ENCODE measurements around the gene PPIL4. TPM values are rescaled to one million over a fixed set of nuclear protein-coding genes. Genes with fewer than 3 reads are reported as not detected.

PPIL4 gene
- total RNA-seq, 1 experiment from 2014 or later = 36.9 TPM

DNA sequence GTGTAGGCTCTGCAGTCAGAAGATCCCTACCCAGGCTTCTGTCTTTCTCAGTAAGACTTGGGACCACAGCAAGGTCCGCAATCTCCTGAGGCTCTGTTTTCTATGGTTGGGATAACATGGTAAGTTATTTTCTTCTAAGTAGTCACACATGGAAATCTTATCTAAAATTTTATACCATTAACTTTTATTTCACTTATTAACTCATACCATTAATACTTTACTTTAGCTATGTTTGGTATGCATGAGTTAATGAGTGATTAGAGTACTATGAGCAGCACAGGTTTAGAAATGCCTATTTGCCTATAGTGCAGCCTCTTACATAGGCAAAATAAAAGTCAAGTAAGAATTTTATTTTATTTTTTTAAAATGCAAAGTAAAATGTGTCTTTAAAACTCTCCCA, 47.6 kb upstream of the PPIL4 start:
- H3K27me3 Mint-ChIP-seq (ENCODE audit: low read depth) = no peaks in the 10 kb centered on the region; the same call in 1 of the 2 replicates
- no peak for TF ChIP-seq CTCF (conservative IDR thresholded peaks at IDR 0.05)
- Histone ChIP-seq H3K9ac (ENCODE audit: extremely low read depth, insufficient read length, low read length) (no peak overlapping the region), H3K4me1 (ENCODE audit: insufficient read depth, low read length) (no peaks in the 10 kb centered on the region), H4K91ac (ENCODE audit: insufficient read length, low read depth, low read length) (no peak overlapping the region), H3K9me3 (ENCODE audit: control insufficient read depth, low read depth, low read length) (no peaks in the 10 kb centered on the region), H2AFZ (ENCODE audit: low read length) (no peak overlapping the region), H3K4me2 (ENCODE audit: insufficient read depth, insufficient read length, low read length) (no peak overlapping the region), H4K20me1 (ENCODE audit: control insufficient read depth, insufficient read depth, insufficient read length) (no peaks in the 10 kb centered on the region), H2BK15ac (ENCODE audit: low read depth, low read length) (no peak overlapping the region), H3T11ph (ENCODE audit: low read length) (no peak overlapping the region), H2BK12ac (ENCODE audit: insufficient read length, low read depth, low read length) (no peak overlapping the region), H3K79me2 (ENCODE audit: insufficient read depth, low read length) (no peaks in the 10 kb centered on the region), H2BK120ac (ENCODE audit: low read depth, low read length, poor library complexity, severe bottlenecking) (no peak overlapping the region), H3K4ac (ENCODE audit: low read depth, low read length) (no peak overlapping the region), H3K14ac (ENCODE audit: insufficient read depth, low read length) (no peak overlapping the region), H3K79me1 (ENCODE audit: insufficient read depth, low read depth, low read length, poor library complexity, severe bottlenecking) (no peaks in the 10 kb centered on the region), H3K18ac (ENCODE audit: insufficient read length, low read depth, low read length) (no peak overlapping the region), H3K27me3 (ENCODE audit: insufficient read depth, low read length) (no peaks in the 10 kb centered on the region), H2BK20ac (ENCODE audit: low read depth, low read length, poor library complexity, severe bottlenecking) (no peak overlapping the region), H3K23ac (ENCODE audit: insufficient read length, low read depth, low read length) (no peak overlapping the region), H4K5ac (ENCODE audit: insufficient read length, low read depth, low read length) (no peak overlapping the region), H3K27ac (ENCODE audit: insufficient read length, low read depth, low read length) (no peak overlapping the region), H4K8ac (replicated peaks; ENCODE audit: insufficient read length, low read depth, low read length) (no peak overlapping the region), H2AK5ac (ENCODE audit: insufficient read length, low read length) (no peak overlapping the region), H3K56ac (ENCODE audit: insufficient read length, low read depth, low read length) (no peak overlapping the region), H3K23me2 (ENCODE audit: insufficient read length, low read depth, low read length, poor library complexity, severe bottlenecking) (no peaks in the 10 kb centered on the region), H2BK5ac (ENCODE audit: insufficient read length, low read length) (no peak overlapping the region)
- no peak overlapping the region for H3K27ac Mint-ChIP-seq
- no CpG with 5 or more reads among the region's 1 CpG for WGBS (ENCODE audit: extremely low coverage, insufficient read length, low lambda C conversion rate)
- peaks cover 16 to 60% (median 42%) of the 10 kb centered on the region in 3 experiments for H3K36me3 Mint-ChIP-seq (ENCODE audit: insufficient read depth in 1 of 3, low read depth in 3 of 3)
- H3K4me1 Mint-ChIP-seq = no peaks in the 10 kb centered on the region
- no peak overlapping the region for H3K4me3 Mint-ChIP-seq
- no peak for DNase-seq
- no peaks in the 10 kb centered on the region for H3K9me3 Mint-ChIP-seq

Measured in H9 (cell line).